Measurements from ENCODE around the gene CD55.
A peak's percentile ranks its signal among the peaks of the same experiment; 100 is the strongest.

CD55 gene

DNA sequence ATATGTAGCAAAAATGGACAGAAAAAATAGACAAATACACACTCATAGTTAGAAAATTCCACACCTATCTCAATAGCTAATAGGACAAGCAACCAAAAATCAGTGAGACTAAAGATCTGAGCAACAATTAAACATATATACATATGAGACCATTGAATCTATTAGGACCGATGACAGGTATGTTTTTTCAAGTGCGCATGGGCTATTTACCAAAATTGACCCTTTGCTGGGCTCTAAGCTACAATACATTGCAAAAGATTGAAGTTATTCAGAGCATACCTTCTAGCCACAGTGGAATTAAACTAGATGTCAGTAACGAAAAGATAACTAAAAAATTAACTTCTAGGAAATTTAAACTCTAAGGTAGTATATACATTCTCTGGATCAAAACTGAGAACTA, 13.7 kb downstream of the CD55 start:
- Histone ChIP-seq H3K9ac (ENCODE audit: low read depth, low read length, poor library complexity, severe bottlenecking) (no peak overlapping the region), H3K36me3 (ENCODE audit: insufficient read depth, low read length) (no peaks in the 10 kb centered on the region), H3K79me2 (ENCODE audit: insufficient read depth, low read length) (no peaks in the 10 kb centered on the region), H3K9me2 (replicated peaks; ENCODE audit: low read depth, low read length) (no peaks in the 10 kb centered on the region), H4K20me1 (ENCODE audit: insufficient read depth, low read length, poor library complexity, severe bottlenecking) (no peaks in the 10 kb centered on the region), H3K4me3 (ENCODE audit: low read length, poor library complexity, severe bottlenecking) (no peak overlapping the region), H3K4me1 (ENCODE audit: insufficient read depth, low read length, poor library complexity, severe bottlenecking) (peaks cover 18% of the 10 kb centered on the region), H3K4me2 (ENCODE audit: low read depth, low read length, poor library complexity, severe bottlenecking) (no peak overlapping the region), H2AFZ (ENCODE audit: low read length) (no peak overlapping the region), H3K27me3 (ENCODE audit: insufficient read depth, low read length, poor library complexity, severe bottlenecking) (no peaks in the 10 kb centered on the region), H3F3A (ENCODE audit: low read depth) (no peaks in the 10 kb centered on the region; the same call in 1 of the 2 replicates), H3K9me3 (ENCODE audit: insufficient read depth, low read depth, low read length) (no peaks in the 10 kb centered on the region)
- TF ChIP-seq EZH2phosphoT487 (IDR thresholded peaks at IDR 0.05; ENCODE audit: borderline replicate concordance) (no peak), CTCF (conservative IDR thresholded peaks at IDR 0.05; ENCODE audit: low read length) (no peak)

GRCh38 chr1:207335695-207336363, 14.4 kb downstream of the CD55 start:
- H3K9me2 ChIP-seq (replicated peaks; ENCODE audit: low read depth, low read length), result no peaks in the 10 kb centered on the region
- H3K79me2 ChIP-seq (ENCODE audit: insufficient read depth, low read length), result no peaks in the 10 kb centered on the region
- no peak overlapping the region for H3K9ac ChIP-seq (ENCODE audit: low read depth, low read length, poor library complexity, severe bottlenecking)
- H4K20me1 ChIP-seq (ENCODE audit: insufficient read depth, low read length, poor library complexity, severe bottlenecking), result no peaks in the 10 kb centered on the region
- H3K27me3 ChIP-seq (ENCODE audit: insufficient read depth, low read length, poor library complexity, severe bottlenecking), result no peaks in the 10 kb centered on the region
- H3K4me3 ChIP-seq (ENCODE audit: low read length, poor library complexity, severe bottlenecking), result no peak overlapping the region
- no peaks in the 10 kb centered on the region for H3K9me3 ChIP-seq (ENCODE audit: insufficient read depth, low read depth, low read length)
- no peak overlapping the region for H3K4me2 ChIP-seq (ENCODE audit: low read depth, low read length, poor library complexity, severe bottlenecking)
- no peak overlapping the region for H2AFZ ChIP-seq (ENCODE audit: low read length)
- no peaks in the 10 kb centered on the region; the same call in 1 of the 2 replicates for H3F3A ChIP-seq (ENCODE audit: low read depth)
- peaks cover 18% of the 10 kb centered on the region for H3K4me1 ChIP-seq (ENCODE audit: insufficient read depth, low read length, poor library complexity, severe bottlenecking)
- H3K36me3 ChIP-seq (ENCODE audit: insufficient read depth, low read length), result no peaks in the 10 kb centered on the region
- no peak for TF ChIP-seq EZH2phosphoT487 (IDR thresholded peaks at IDR 0.05; ENCODE audit: borderline replicate concordance)
- peak; percentile 17; the same call in 1 of the 2 replicates for TF ChIP-seq CTCF (conservative IDR thresholded peaks at IDR 0.05; ENCODE audit: low read length)

GRCh38 chr1:207336559-207337467, 15.3 kb downstream of the CD55 start:
- Histone ChIP-seq H4K20me1 (ENCODE audit: insufficient read depth, low read length, poor library complexity, severe bottlenecking) (no peaks in the 10 kb centered on the region), H3K4me3 (ENCODE audit: low read length, poor library complexity, severe bottlenecking) (no peak overlapping the region), H3K9ac (ENCODE audit: low read depth, low read length, poor library complexity, severe bottlenecking) (no peak overlapping the region), H3K4me2 (ENCODE audit: low read depth, low read length, poor library complexity, severe bottlenecking) (no peak overlapping the region), H2AFZ (ENCODE audit: low read length) (no peak overlapping the region), H3K27me3 (ENCODE audit: insufficient read depth, low read length, poor library complexity, severe bottlenecking) (no peaks in the 10 kb centered on the region), H3K9me2 (replicated peaks; ENCODE audit: low read depth, low read length) (no peaks in the 10 kb centered on the region), H3K4me1 (ENCODE audit: insufficient read depth, low read length, poor library complexity, severe bottlenecking) (peaks cover 18% of the 10 kb centered on the region), H3F3A (ENCODE audit: low read depth) (no peaks in the 10 kb centered on the region; the same call in 1 of the 2 replicates), H3K79me2 (ENCODE audit: insufficient read depth, low read length) (no peaks in the 10 kb centered on the region), H3K36me3 (ENCODE audit: insufficient read depth, low read length) (no peaks in the 10 kb centered on the region), H3K9me3 (ENCODE audit: insufficient read depth, low read depth, low read length) (no peaks in the 10 kb centered on the region)
- TF ChIP-seq CTCF (conservative IDR thresholded peaks at IDR 0.05; ENCODE audit: low read length) (no peak), EZH2phosphoT487 (IDR thresholded peaks at IDR 0.05; ENCODE audit: borderline replicate concordance) (no peak)

All from Loucy (cell line).